HG03342 (cell line): Measurements from ENCODE around the gene DAP.
"Not testable (repeated sequence)": the region's sequence is repeated elsewhere in the genome, so short reads cannot be mapped to it uniquely, and the experiment has no call there.

ENCODE experiments used
- ATAC-seq: cut with Tn5 transposase; IDR thresholded peaks from one replicate; pipeline ENCODE4 v1.9.1; 2021; ENCODE audit warnings: mild to moderate bottlenecking, moderate library complexity; ENCODE audit not compliant: unreplicated experiment

DAP gene

DNA sequence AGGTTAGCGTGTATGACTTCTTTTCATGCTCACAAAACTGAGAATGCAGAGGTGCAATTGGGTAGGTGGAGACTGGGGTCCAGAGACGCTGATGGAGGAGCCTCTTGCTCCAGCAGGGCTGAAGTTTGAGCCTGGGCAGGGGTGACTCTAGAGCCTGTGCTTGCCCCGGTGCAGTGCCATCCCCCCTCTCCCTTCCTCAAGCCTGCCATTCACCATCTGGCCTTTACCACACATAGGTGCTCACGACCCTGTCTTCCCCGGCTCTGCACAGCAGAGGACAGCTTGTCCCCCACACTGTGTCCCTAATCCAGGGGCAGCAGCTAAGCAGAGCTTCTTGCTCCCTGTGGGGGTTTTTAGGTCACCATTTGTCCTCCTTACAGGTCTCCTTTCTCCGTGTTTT lies 86.5 kb downstream of the DAP start:
- no peak for ATAC-seq

DNA sequence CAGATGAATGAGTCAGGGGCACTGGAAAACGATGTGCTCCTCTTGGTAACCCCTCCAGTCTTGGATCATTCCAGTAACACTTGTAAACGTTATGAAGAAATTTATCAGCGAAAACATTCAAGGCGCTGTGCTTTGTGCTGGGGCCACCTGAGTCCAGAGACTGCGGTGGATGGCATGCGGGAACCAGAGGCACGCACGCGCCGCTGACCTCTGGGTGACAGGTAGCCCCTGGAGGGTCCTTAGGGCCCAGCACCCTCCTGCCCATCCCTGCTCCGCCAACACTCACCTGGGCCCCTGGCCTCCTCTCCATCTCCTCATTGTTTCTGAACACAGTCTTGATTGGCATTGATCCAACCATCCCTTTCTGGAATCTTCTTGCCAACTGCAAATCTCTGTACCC lies 86.9 kb downstream of the DAP start:
- no peak for ATAC-seq

DNA sequence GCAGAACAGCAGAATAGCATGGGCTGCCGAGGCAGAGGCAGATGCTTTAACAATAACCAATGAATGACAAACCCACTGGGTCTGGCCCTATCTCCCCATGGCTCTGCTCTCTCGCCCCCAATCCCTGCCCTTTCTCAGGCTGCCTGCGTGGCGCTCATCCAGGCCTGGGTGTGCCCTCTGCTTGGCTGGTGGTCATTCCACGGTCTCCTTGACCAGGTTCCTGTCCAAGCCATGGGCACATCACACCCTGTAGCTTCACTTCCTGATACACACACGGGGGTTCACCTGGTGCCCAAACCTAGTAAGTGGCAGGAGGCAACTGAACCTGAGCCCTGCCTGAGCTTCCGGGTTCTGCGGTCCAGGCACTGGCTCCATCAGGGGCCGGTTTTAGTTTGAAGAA lies 87.6 kb downstream of the DAP start:
- no peak for ATAC-seq

DNA sequence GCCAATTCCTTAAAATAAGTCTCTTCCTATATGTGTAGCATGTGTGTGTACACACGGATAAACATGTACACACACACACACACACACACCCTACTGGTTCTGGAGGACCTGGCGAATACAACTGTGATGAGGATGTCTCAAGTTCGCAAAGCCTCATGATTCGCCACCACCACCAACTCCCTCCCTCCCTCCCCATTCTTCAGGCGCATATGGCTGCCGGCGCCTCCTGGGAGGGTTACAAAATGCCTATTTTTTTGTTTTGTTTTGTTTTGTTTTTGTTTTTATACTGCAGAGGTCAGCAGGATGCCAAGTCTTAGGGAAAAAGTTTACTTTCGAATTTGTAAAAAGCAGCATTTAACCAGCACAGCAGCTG lies 88.0 kb downstream of the DAP start:
- ATAC-seq = no peak

DNA sequence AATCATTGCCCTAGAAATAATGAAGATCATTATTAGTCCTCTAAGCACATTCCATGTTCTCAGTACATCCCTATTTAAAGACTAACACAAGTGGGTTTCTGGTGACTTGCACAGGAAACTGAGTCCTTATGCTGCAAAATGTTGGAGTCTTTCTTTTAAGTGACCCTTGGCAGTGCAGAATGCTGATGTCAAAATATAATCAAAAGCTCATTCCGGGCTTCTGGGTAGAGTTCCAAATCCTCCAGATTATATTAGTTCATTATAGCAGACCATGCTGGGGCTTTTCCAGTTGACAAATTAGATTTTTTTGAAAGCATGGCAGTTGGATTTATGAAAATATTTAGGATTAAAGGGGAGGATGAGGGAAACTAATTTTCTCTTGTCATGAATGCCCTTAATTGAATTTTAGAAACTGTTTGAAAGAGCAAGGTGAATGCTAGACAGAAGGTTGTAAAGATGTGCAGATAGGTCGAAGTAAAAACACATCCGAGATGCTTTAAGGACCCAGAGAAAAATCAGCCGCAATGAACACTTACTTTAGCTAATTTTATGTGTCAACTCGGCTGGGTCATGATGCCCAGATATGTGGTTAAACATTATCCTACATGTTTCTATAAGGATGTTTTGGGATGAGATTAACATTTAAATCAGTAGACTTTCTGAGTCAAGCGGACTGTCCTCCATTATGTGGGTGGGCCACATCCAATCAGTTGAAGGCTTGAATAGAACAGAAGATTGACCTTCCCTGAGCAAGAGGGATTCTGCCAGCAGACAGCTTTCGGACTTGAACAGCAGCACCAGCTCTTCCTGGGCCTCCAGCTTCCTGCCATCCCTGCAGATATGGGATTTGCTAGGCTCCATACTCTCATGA lies 88.7 kb downstream of the DAP start:
- no peak for ATAC-seq

DNA sequence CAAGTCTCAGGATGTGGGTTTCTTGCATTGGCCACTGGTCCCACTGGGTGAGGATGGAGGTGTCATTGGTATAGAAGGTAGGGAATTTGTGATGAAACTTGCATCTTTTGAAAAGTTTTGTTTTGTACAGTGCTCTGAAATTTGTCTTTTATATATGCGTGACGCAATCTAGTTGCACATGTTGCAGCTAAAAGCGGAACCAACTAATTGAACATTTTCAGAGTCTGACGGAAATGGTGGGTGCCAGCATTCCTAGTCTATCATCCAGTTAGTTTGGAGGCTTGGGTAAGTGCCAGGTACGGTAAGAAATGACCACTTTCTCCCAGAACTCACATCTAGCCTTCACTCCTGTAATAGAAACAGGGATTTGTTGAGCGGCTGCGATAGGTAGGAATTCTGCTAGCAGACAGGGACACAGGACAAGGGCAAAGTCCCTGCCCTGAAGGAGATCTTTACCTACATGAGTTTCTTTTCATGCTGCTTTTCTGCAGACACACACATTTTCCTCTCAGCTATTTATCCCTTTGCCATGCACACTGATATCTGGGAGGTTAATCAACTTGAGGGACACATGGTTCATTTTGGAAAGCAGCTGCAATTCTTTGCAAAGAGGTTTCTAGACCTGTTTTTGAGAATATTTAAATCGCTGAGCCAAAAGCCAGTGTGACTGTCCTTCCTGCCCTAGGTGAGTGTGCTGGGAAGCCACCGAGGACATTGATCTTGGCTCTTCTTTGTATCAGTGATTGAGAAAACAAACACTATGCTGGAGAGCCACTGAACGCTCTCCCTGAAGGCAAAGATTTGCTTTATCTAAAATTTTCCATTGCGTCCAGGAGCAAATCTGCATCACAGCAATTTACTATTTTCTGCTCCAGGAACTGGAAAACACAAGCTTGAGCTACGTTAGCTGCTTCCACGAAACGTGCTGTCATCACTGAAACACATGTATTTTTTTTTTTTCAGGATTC lies 89.7 kb downstream of the DAP start:
- no peak for ATAC-seq

DNA sequence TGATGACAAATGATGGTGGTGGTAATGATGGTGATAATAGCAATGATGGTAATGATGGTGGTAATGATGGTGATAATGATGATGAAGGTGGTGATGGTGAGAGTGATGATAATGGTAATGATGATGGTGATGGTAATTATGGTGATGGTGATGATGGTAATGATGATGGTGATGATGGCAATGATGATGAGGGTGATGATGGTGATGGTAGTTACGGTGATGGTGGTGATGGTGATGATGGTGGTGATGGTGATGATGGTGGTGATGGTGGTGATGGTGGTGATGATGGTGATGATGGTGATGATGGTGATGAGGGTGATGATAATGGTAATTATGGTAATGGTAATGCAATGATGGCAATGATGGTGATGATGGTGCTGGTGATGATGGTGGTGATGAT lies 91.1 kb downstream of the DAP start:
- no peak for ATAC-seq

DNA sequence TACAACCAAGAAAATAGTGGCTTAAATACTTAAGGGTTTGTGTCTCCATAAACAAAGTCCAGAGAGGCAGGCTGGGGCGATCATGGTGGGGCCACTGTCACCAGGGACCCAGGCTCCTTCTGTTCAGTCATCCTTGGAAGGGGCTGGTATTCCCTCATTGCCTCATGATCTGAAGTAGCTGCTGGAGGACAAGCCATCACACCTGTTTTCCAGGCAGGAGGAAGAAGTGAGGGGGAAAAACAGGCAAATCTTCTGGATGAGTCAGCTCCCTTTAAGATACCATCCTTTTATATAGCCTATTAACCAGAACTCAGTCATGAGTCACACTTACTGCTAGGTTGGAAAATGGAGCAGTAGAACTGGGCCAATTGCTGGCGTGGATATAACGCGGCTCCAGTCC lies 92.3 kb downstream of the DAP start:
- ATAC-seq = no peak

DNA sequence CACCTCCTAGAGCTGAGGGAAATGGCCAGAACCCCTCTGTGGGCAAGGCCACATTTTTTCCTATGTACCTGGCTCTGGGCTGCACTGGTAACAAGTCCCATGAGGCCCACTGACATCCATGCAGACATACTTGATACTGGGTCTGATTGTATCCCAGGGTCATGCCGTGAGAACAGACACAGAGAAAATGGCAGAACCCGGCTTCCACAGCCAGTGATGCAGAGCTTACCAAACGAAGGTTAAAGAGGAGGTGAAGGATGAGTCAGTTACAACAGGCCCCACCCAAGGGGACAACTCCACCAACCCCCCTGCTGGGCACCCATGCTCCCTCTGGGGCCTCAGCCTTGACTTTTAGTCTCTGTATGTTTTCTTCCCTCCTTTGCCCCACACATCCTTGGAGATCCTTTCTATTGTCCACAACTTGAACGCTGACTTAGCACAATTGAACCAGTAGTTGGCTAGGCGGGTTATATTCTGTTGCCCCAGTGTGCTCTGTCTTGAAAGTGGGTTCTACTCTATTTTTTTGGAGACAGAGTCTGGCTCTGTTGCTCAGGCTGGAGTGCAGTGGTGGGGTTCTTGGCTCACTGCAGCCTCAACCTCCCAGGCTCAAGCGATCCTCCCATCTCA lies 93.5 kb downstream of the DAP start:
- ATAC-seq = no peak

DNA sequence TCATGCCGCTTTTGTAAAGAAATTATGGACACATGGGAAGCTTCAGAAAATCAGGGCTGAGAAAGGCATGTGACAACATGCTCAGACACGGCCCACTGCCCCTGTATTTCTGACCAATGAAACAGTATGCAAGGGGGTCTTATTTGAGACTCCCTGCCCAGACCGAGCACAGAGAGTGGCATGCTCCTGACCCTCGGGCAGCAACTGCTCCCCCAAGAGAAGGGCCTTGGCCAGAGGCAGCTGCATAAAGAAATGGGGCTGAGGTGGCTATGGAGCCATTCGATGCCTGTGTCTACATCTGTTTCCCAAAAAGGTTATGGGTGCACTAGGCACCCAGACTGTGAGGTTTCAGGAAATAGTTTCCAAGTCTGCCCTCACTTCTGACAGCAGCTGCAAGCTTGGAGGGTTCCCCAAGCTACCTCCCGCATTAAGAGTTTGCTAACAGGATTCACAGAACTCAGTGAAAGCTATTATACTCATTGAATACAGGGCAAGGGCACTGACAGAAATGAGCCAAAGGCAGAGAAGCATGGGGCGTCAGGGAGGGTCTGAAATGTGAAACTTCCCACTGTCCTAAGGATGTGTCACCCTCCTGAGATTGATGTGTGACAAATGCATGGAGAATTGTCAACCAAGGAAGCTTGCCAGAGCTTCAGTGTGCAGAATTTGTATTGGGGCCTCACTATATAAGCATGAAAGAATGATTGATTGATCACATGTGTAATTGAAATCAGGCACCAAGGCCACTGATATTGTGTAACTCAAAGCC lies 94.3 kb downstream of the DAP start:
- no peak for ATAC-seq

DNA sequence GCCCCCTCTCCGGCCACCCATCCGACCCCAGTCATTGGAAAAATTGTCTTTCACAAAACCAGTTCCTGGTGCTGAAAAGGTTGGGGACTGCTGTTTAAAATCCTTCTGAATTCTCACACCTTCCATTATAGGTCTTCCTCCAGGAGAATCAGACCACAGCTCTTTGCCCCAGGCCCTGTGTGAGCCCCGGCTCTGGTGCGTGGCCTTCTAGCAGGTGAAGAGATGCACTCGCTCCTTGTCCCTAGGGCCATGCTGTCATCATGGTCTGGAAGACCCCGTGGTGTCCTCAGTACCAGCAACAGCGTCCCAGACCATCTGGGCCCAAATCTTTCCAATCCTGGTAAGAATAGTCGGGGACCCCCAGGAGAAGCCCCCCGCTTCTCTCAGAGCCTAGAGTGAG lies 95.2 kb downstream of the DAP start:
- no peak for ATAC-seq

DNA sequence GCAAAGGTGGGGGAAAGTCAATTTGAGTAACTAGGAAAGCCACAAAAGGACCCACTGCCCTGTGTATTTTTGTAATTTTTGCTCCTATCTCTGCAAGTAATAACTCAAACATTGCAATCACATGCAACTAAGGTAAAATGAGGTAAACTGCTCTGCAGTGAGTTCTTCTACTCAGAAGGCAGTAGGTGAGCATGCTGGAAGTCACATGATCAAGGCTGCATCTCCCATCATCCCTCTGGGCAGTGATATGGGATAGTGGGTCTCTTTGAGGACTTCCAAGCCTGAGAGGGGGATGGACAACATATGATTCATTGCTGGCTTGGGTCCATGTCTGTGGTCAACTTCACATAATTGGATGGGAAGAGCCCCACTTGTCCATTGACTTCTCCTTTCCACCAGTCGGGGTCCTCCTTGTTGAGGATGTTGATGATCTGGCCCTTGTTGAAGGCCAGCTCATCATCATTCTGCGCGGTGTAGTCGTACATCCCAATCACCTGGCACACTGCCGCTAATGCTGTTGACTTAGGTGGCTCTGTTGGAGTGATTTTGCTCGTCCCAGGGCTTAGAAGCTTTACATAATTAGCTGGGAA lies 96.8 kb downstream of the DAP start:
- ATAC-seq = not testable (repeated sequence)

DNA sequence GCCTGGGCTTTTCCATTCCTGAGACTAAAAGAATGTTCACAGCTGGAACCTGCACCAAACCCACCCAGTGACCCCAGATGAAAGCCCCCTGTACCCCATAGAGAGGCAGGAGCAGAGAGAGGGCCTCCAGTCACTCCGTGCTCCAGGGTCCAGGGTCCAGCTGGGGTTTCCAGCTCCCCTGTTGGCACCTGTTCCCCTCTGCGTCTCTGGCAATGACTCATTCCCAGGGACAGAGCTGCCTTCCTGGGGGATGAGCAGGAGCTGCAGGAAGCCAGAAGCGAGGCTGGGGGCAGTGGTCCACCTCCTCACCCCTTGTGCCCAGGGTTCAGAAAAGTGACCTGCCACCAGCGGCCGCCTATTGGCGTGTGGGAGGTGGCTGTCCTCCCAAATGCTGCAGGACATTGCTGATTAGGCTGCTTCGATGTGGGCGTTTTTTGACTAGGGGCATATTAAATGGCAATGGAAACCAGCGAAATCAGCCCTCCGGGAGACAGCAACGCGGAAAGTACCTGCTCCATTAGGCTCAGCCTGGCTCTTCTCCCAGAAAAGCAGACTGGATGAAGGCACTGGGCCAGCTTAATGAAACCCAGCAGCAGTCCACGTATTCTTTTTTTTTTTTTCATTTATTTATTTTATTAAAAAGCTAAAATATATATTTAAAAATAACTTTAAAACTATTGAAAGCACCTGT lies 97.4 kb downstream of the DAP start:
- ATAC-seq = no peak

DNA sequence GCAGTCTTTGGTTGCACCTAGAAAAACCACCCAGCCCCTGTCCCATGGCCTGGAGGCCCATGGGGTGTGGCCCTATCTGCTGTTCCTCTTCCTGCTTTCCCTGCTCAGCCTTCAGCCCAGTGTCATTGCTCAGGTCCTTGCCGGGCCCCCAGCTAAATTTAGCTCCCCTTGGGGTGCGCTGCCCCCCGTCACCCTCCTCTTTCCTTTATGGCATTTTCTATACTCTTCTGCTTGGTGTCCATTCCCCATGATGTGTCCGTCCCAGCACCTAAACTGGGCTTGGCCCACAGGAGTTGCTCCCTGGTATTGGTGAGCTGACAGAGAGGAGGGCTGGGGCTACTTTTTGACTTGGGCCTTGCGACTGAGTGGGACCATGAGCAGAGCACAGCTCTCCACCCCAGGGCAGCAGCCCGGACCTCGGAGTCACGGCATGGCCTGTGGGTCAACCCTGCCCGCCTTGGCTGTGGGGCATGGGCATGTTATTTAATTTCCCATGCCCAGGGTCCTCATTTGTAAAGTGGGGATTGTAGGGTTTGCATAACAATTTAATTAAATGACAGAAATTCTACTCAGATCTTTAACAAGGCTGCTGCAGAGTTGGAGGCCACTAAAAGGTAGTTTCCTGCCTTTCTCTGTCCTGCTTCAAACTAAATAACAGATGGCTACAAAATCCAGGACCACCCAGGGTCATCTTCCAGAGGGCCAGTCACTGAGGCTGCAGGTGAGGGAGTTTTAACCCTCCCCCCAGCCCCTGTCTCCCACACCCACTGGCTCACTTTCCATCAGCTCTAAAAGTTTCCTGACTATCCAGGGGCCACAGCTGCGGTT lies 98.2 kb downstream of the DAP start:
- ATAC-seq = no peak

DNA sequence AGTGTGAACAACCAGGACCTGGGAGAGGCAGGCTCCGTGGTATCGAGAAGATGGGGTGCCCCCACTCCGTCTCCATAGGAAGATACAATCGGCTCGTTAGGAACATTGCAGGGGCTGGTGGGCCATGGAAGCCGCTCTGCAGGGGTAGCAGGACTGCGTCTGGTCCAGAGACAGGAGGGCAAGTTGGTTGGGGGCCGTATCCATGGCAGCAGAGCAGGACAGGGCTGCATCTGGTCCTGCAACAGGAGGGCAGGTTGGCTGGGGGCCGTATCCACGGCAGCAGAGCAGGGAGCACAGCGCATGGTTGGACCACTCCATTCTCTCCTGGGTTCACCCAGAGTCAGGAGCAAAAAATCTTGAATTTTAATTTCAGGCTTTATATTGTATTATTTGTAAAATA lies 99.0 kb downstream of the DAP start:
- no peak for ATAC-seq

DNA sequence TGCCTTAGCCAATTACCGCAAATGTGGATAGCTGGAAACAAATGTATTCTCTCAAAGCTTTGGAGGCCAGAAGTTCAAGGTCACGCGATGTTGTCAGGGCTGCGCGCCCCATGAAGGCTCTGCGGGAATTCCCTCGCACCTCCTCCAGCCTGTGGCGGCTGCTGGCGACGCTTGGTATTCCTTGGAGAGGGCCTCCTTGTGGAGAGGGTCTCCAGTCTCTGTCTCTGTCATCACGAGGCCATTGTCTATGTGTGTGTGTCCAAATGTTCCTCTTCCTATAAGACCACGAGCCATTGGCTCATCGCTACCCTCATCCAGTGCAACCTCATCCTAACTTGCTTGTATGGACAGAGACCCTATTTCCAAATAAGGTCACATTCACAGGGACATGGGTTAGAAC lies 99.6 kb downstream of the DAP start:
- ATAC-seq = no peak

DNA sequence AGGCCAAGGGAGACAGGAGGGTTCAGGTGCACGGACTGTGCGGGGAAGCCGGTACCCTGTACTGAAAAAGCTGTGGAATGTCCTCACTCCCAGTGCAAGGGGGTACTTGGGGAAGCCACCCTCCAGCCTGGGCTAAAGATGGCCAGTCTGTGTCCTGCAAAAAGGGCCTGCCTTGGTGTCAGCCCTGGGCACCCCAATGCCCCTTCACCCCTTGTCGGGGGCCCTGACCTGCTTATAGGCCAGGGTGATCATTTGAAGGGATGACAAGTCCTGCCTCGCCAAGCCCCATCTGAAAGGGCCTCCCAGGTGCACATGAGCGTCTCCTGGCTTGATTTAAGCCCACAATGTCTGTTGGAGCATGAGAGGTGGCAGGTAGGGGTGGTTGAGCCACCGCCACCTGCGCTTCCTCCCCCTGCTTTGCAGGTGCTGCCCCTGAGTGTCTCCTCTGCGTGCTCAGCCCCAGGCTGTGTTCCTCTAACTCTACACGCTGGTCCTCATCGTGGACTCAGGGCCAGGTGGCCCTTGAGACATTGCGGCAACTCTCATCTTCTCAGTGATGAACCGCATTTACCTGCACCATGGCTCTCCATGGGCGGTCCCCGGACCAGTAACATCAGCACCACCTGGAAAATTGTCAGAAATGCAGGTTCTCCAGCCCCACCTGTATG lies 100.2 kb downstream of the DAP start:
- no peak for ATAC-seq

DNA sequence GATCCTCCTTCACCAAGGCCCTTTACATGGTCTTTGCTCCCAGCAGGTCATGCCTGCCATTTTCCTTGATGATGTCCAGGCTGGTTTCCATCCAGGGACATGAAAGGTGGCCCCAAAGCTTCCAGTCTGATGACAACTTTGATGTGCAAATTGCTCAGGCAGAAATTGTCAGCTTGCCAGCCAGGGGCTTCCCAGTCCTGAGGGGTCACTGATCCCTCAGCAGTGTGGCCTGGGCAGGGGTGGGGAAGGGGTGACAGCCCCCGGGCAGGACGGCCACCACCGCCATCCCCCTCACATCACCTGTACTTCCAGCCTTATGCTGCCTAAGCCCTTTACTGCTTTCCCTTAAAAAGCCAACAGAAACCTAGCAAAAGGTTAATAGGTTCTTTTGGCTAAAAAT lies 100.9 kb downstream of the DAP start:
- no peak for ATAC-seq
